GM19372 (cell line): ENCODE data around the gene CC2D2A.
A peak's percentile ranks its signal among the peaks of the same experiment; 100 is the strongest.
"Not testable (repeated sequence)": the region's sequence is repeated elsewhere in the genome, so short reads cannot be mapped to it uniquely, and the experiment has no call there.

Experiments used
- ATAC-seq: cut with Tn5 transposase; IDR thresholded peaks from one replicate; pipeline ENCODE4 v1.9.1; 2021; ENCODE audit warnings: mild to moderate bottlenecking, low read depth, moderate library complexity; ENCODE audit not compliant: unreplicated experiment

CC2D2A gene

DNA sequence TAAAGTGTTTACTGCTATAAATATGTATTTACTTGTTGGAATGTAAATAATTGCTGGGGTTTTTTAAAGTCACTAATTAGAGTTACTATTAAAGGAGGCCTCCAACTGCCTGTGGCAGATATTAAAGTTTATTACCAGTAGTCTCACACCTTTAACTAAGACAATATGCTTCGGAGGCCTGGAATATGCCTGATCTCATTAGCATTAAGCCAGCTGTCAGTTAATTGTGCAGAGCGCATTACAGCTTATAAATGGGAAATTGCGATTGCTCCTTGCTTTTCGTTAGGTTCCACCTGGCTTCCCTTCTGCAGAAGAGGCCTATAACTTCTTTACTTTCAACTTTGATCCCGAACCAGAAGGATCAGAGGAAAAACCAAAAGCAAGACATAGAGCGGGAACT is 41.3 kb downstream of the CC2D2A start:
- no peak for ATAC-seq

- ATAC-seq, result no peak
These were observed 43.9 kb downstream of the CC2D2A start for GRCh38 chr4:15513545-15513944.

DNA sequence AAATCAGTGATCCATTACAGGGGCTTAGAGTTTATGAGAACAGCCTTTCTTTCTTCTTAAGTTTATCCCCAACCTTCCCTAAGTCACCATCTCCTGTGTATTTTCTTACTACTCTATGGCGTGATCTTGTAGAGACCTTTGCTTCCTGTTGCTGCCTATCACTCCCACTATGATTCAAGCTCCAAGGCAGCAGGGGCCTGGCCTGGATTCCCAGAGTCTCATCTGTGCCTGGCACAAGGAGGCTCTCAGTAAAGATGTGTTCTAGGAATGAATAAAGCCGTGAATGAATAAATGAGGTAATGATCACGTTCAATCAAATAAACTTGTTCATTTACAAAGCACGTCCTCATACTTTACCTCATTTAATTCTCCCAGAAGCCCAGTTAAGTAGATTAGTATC is 45.4 kb downstream of the CC2D2A start:
- ATAC-seq, result no peak

DNA sequence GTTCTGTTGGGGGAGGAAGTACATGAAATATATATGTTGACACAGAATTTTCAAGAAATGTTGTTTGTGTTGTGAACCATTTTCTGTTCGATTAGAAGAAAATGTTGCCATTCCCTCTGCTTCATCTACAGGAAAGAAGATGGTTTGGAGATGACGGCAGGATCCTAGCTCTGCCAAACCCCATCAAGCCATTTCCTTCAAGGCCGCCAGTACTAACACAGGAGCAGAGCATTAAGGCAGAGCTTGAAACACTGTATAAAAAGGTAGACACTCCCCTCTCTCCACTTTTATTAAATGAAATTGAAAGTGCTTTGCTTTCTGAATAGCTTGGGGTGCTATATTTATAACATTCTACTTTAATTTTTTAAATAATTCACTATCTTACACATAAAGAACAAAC is 46.8 kb downstream of the CC2D2A start:
- ATAC-seq, result no peak

GRCh38 chr4:15517681-15518080 is 48.0 kb downstream of the CC2D2A start:
- ATAC-seq, result not testable (repeated sequence)

DNA sequence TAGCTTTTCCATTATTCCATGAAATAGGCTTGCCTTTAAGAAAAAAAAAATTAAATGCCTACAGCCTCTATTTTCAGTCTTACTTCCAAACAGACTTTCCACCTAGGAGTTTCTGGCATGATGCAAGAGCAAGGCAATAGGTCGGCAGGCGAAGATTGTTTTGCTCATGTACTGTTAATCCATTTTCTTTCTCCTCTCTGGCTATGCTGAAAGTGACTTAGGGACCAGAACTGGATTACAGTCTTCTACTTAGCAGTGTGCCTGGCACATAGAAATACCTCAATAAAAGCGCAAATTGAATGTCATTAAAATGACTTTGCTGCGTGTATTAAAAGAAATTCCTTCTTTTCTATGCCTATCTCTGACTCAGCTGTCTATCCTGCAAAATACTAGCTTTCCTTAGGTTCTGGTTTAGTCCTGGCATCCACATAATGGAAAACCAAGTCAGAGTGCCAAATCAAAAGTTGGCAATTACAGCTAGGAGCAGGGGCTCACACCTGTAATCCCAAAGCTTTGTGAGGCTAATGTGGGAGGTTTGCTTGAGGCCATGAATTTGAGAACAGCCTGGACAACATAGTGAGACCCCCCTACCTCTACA is 51.9 kb downstream of the CC2D2A start:
- ATAC-seq, result no peak

GRCh38 chr4:15525080-15525479 is 55.4 kb downstream of the CC2D2A start:
- ATAC-seq, result no peak

DNA sequence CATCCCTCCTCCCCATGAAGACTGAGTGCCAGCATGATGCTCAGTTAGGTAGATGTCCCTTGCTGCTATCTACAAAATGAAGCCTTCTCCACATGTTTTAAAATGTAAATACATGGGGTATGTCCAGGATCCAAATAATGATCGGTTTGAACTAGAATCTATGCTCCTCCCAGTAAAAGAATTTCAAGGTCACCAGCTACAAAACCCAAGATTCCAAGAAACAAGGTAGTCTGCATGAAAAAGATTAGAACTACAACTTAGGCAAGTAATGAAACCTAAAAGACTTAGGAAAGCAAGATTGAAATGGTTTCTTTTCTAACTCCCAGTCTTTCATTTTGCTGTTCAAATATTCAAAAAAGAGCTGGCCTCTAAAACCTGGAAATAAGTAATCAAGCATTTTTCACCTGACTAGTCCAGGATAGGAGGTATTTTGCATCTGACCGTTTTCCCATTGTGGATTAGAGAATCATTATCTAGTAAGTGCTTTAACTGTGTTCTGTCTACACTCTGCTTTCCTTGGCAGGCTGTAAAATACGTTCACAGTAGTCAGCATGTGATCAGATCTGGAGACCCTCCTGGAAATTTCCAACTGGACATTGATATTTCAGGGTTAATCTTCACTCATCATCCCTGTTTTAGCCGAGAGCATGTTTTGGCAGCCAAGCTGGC is 57.4 kb downstream of the CC2D2A start:
- ATAC-seq, result no peak

DNA sequence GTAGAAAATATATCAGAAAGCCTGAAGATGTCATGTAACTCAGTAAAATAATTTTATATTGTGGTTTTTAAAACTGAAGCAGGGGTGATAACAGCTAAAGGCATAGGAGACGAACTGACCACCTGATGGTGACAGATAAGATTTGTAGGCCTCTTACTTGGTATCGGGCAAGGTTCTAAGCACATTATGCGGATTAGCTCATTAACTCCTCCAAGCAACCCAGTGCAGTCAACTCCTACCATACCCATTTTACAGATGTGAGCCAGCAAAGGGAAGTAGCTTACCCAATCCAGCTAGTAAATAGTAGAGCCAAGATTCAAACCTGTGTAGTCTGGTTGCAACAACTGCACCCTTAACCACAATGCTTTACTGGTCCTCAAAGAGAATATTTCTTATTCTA is 62.1 kb downstream of the CC2D2A start:
- ATAC-seq, result no peak

DNA sequence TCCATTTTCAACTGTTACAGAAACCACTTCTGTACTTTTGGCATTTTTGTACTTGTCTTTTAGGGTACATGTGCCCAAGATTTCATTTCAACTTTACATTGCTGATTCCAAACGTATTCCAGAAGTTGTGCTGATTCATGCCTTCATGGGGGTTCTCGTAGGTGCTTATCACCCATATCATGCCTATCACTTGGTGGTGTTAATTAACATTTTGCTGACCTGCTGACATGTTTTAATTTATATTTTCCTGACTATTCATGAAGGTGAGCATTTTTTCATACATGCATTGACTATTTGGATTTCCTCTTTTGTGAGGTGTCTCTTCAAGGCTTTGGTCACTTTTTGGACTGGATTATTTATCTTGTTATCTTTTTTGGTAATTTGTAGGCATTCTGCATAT is 64.1 kb downstream of the CC2D2A start:
- no peak for ATAC-seq

GRCh38 chr4:15535599-15535998 is 65.9 kb downstream of the CC2D2A start:
- no peak for ATAC-seq

DNA sequence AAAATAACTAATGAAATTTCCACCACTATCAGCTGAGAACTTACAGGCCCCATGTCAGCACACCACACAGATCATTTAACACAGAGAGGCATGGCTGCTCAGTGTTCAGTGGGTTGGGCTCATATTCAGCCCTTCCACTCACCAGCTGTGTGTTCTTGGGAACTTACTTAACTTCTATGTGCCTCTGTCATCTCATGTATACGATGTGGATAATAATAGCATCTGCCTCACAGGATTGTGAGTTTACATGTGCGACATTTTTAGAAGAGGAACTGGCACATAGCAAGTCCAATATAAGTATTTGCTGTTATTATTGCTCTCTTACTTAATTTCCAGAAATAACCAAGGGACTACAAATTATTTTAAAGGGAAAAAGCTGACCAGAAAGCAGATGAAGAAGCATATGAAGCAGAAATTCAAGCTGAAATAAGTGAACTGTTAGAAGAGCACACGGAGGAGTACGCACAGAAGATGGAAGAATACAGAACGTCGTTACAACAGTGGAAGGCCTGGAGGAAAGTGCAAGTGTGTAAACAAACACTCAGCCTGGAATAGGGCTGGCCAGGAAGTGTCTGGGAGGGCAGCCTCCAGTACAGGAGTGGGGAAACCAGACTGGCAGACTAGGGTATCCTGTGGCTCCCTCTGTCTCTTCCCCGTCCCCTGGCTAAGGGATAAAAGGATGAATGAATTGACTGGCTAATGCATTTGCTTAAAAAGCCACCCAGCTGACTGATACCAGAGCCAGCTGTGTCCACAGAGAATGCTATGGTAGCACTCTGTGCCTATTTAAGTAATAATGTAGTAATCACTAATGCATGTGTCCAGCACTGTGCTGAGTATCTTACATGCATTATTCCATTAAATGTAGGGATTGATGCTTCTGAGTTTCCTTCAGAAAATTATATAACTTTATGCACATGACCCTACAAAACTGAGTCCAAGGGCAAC is 67.1 kb downstream of the CC2D2A start:
- no peak for ATAC-seq

- no peak for ATAC-seq
These were observed 72.3 kb downstream of the CC2D2A start for GRCh38 chr4:15541941-15542340.

DNA sequence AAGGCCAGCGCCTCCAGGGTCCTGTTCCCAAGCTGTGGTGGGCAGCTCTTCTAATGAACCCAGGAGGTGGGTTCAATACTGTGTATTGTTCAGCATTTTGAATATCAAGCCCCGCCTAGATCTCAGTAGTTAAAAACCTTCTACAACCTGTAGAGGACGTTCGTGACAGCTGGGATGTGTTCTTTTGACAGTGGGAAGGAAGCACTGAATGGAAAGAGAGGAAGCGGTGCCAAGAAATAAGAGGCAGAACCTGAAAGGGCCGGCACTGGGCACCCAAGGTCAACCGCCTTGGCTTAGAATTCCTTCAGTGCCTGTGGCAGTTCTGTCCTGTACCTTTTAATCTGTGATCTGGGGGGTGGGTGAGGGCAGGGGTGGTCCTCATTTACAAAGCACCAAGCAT is 73.1 kb downstream of the CC2D2A start:
- no peak for ATAC-seq

DNA sequence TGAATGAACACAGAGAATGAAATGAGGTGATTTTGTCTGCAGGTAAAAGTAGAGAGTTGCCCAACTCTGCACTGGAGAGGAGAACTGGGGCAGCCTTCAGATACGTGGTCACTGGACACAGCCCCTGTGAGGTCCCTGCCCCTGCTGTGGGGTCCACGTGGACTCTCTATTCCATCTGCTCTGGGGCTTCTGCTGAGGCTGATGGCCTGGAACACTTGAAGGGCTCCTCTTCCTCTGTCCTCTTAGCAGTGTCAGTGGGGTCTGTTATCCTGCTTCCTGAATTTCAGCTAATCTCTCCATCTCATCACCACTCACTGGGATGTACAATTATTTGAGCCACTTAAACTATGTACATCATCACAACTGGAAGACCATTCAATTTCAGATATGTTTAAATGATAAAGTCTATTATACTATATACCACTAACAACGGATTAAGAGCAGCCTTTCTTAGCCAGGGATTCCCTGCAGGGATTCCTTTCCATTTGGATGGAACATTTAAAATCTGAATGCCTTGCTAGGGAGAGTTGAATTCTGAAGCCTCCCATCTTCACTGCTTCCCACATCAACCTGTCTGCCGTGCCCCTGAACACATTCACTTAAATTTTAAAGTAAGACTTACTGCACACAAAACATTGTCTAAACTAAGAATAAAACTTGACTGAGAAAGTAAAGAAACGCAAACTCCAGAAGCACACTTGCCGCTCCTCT is 74.0 kb downstream of the CC2D2A start:
- no peak for ATAC-seq

DNA sequence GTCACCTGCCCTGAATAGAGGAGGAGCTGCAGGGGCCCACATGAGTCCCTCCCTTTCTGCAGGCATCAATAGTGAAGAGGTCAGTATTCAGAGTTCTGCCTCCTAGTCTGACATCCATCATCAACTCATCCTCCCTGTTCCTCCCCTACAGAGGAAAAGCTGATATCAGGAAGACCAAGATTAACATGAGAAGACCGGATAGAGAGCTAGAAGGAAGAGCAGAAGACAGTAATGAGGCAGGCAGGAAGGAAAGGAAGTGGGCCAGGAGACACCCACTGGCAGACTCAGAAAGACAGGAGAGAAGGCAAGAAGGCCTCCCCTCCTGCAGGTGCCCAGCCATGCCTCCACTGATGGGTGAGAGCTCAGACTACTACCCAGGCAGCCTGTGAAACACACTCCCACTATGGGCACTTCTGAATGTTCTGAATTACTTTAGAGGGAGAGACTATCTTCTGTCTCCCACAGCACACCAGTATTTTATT is 74.6 kb downstream of the CC2D2A start:
- no peak for ATAC-seq

- no peak for ATAC-seq
These were observed 75.7 kb downstream of the CC2D2A start for GRCh38 chr4:15545371-15545770.

- ATAC-seq, result peak; percentile 74
These were observed 77.7 kb downstream of the CC2D2A start for GRCh38 chr4:15547392-15547791.

DNA sequence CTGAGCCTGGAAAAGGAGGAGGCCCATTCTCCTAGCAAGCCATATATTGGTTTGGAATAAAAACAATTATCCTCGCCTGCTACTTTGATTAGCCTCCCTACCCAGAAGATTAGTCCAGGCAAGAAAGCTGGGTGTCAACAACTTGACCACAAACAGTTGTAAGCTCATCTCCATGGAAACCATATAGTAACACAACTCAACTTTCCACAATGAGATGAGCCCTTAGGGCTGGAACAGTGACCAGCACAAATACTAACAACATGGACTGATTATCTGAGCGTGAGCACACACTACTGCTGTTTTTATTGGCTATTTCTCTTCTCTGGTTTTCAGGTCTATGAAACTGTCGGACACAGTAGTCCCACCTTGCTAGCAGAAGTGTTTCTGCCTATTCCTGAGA is 80.8 kb downstream of the CC2D2A start:
- ATAC-seq, result no peak

DNA sequence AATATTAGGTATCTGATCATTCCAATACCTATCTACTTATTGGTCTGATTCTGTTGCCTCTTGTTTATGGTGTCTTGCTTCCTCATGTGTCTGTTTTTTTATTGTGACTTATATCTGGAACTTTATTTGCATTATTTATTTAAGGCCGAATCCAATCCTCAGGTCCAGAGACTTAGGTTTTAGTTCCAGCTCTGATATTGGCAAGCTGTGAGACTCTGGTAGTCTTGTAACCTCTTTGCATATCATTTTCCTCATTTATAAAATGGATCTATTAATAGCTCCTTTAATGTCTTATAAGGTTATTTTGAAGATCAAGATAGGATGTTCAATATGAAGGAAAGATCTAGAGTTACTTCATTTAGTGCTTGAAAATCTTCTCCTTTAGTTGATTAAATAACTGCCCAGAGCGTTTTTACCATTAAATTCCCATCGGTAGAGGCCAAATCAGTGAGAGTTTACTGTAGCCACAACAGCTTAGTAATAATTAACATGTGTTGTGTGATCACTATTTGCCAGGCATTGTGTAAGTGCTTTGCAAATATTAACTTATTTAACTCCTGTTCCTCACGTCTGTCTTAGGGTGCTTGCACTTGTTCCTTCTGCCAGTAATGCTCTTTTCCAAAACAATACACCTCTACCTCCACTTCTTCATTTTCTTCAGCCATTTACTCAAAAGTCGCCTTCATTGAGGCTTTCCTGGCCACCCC is 82.2 kb downstream of the CC2D2A start:
- no peak for ATAC-seq
